HG02970 (cell line): ENCODE data around the gene MICALL2.

Experiments used
- ATAC-seq: cut with Tn5 transposase; IDR thresholded peaks from one replicate; pipeline ENCODE4 v1.9.1; 2021; ENCODE audit warnings: mild to moderate bottlenecking, moderate library complexity, moderate number of reproducible peaks; ENCODE audit not compliant: unreplicated experiment, low FRiP score

The MICALL2 gene

GRCh38 chr7:1402110-1402790, 57.0 kb downstream of the MICALL2 start:
- ATAC-seq: no peak

GRCh38 chr7:1401011-1401410, 58.3 kb downstream of the MICALL2 start:
- no peak for ATAC-seq

GRCh38 chr7:1400371-1400770, 58.9 kb downstream of the MICALL2 start:
- ATAC-seq: no peak

DNA sequence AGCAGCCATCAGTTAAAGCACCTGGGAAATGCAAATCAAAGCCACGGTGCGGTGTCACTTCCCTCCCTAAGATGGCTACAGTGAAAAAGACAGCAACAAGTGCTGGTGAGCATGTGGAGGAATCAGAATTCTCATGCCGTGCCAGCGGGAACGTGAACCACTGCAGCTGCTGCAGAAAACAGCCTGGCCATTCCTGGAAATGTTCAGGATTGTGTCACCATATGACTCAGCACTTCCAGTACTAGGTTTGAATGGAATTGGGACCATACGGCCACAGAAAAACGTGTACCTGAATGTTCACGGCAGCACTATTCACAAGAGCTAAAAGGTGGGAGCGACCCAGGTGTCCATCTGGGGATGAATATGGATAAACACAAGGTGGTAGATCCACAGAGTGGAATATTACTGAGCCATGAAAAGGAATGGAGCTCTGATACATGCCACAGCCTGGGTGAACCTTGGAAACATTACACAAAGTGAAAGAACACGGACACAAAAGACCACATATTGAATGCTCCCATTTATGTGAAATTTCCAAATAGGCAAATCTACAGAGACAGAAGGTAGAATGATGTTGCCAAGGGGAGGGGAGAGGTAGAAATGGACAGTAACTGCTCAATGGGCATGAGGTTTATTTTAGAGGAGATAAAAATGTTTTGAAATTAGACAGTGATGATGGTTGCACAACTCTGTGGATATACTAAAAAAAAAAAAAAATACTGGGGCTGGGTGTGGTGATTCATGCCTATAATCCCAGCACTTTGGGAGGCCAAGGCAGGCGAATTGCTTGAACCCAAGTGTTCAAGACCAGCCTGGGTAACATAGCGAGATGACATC, 61.6 kb downstream of the MICALL2 start:
- ATAC-seq: no peak

- no peak for ATAC-seq
These were observed 63.1 kb downstream of the MICALL2 start for GRCh38 chr7:1396195-1396594.

GRCh38 chr7:1395211-1396070, 63.8 kb downstream of the MICALL2 start:
- ATAC-seq: no peak

DNA sequence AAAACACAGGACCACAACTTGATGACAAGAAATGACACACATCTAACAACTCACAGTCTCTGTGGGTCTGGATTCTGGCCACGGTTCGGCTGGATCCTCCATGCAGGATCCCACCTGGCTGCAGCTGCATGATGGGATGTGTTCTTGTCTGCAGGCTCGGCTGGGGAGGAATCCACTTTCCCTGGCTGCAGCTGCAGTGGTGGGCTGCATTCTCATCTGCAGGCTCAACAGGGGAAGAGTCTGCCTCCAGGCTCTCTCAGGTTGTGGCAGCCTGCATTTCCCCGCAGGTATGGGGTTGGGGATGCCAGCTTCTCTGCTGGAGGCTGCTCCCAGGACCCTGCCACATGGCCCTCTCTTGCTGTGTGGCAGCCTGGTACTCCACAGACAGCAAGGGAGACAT, 64.9 kb downstream of the MICALL2 start:
- no peak for ATAC-seq

- no peak for ATAC-seq
These were observed 65.8 kb downstream of the MICALL2 start for GRCh38 chr7:1393421-1393820.

- ATAC-seq: no peak
These were observed 66.7 kb downstream of the MICALL2 start for GRCh38 chr7:1392556-1392955.

DNA sequence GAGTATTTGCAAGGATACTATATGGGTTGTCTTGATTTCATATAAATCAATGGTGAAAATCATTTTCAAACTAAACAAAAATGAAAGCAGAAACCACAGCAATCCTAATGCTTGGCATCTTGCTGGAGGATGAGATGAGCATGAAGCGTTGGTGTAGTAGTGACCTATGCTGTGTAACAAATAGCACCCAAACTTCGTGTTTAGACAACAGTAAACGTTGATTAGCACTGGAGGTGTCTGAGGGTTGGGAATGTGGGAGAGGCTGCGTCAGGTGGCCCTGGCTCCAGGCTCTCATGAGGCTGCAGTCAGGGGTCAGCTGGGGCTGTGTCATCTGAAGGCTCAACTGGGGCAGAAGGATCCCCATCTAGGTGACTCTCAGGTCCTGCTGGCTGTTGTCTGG, 67.8 kb downstream of the MICALL2 start:
- no peak for ATAC-seq

DNA sequence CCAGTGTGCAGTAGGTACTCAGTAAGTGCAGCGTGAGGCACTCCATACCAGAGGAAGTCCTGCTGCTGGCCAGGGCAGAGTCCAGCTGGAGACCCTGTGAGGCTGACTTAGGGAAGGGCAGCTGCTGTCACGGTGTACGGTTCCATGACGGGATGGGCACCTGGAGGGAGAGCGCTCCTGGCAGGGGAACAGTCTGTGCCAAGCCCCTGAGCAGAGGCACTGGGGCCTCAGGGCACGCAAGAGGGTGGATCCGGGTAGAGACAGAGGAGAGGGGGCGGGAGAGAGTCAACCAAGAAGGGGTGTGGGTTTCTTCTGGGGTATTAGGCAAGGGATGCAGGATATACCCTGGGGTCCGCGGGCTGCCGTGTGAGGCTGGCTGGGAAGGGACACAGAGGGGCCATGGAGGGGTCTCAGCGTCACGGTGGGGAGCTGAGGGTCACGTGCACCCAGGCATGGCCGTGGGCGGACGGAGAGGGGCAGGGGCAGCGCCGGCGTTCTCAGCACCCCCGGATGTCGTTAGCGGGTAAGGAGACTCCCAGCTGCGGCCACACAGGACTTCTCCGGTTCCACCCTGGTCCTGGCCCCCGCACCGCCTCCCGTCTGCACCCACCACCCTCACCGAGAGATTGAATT, 70.5 kb downstream of the MICALL2 start:
- ATAC-seq: no peak

DNA sequence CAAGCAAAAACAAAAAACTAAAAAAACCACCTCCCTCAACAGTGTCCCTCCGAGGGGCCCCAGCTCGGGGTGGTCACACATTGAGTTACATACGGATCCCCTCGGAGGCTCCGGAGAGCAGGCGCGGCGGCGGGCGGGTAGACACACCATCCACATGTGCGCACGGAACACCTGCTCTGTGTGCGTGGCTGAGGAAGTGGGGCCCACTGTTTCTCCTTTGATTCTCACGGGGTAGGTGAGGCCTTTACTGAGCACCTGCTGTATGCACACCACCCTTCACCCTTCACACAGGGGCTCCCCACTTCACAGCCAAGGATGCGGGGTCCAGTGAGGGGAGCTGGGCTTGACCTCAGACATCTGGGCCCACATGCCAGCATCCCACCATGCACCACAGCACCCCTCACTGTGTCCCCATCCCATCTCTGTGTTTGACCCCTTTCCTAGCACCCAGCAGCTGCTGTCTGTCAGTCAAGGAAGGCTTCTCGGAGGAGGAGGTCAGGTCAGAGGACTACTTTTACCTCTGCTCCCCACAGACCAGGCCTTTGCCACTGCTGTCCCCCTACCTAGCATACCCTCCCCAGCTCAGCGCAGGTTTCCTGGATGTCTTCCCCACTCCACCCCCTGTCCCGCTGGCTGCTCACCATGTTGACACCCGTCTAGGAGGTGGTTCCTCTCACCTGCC, 71.1 kb downstream of the MICALL2 start:
- ATAC-seq: no peak

GRCh38 chr7:1387261-1387660, 72.0 kb downstream of the MICALL2 start:
- no peak for ATAC-seq

- no peak for ATAC-seq
These were observed 72.5 kb downstream of the MICALL2 start for GRCh38 chr7:1386623-1387220.

GRCh38 chr7:1385809-1386622, 73.3 kb downstream of the MICALL2 start:
- ATAC-seq: no peak

- ATAC-seq: no peak
These were observed 74.0 kb downstream of the MICALL2 start for GRCh38 chr7:1385086-1385808.
